GM12878 (cell line): ENCODE measurements around the gene SEPTIN10. TPM values are rescaled to one million over a fixed set of nuclear protein-coding genes. Genes with fewer than 3 reads are reported as not detected.
A peak's percentile ranks its signal among the peaks of the same experiment; 100 is the strongest.

ENCODE experiments used
- MTA3 ChIP-seq: IDR thresholded peaks from 2 replicates; pipeline ENCODE4 v1.6.1; 2012; ENCODE audit warnings: low read length, inconsistent platforms, borderline replicate concordance
- NFIC ChIP-seq: IDR thresholded peaks from 2 replicates; pipeline ENCODE4 v1.6.1; 2012; ENCODE audit warnings: low read depth, mild to moderate bottlenecking, inconsistent platforms, low read length, moderate library complexity
- RUNX3 ChIP-seq: IDR thresholded peaks from 2 replicates; pipeline ENCODE4 v1.6.1; 2012; ENCODE audit warnings: low read length, inconsistent platforms
- YBX1 ChIP-seq: fragments of 450-650 bp; IDR thresholded peaks from 2 replicates; pipeline ENCODE4 v1.6.1; 2016; ENCODE audit warnings: antibody characterized with exemption
- ZNF384 ChIP-seq: IDR thresholded peaks from 2 replicates; pipeline ENCODE4 v1.6.1; 2012; ENCODE audit warnings: low read depth, mild to moderate bottlenecking, low read length, improper control_type of control experiment, borderline replicate concordance
- ZSCAN29 ChIP-seq: fragments of 450-650 bp; IDR thresholded peaks from 2 replicates; pipeline ENCODE4 v1.6.1; 2017; ENCODE audit warnings: mild to moderate bottlenecking, moderate library complexity
- polyA plus RNA-seq, 11 experiments: library from polyadenylated mRNA; depleted of rRNA in 4 of 11; unstranded in 6 of 11; stranded (reverse) in 5 of 11; fragments of >200 nt; fragmentation: Nextera tagmentation in 4 of 11; fragmentation: Illumina TruSeq in 1 of 11; extraction: Ambion mirVana in 4 of 11; extraction: Trizol in 1 of 11; gene quantifications; 1 replicate in 1 of 11; 2 replicates in 10 of 11; pipeline versions ENCODE4 v1.2.1 to v1.2.3, GENCODE V29; 2011 to 2016; ENCODE audit warnings: inconsistent platforms in 2 of 11, missing spikeins in 2 of 11, low read depth in 1 of 11
- total RNA-seq, 4 experiments: library from RNA; depleted of rRNA in 3 of 4; stranded (reverse); fragments of >200 nt in 3 of 4; fragmentation: Illumina TruSeq in 1 of 4; extraction: Trizol in 1 of 4; gene quantifications; 2 replicates each; pipeline versions ENCODE4 v1.2.1 to v1.2.3, GENCODE V29; 2013 to 2021
- TF ChIP-seq, protein P1 (sequence below): fragments of 450-650 bp; IDR thresholded peaks from 2 replicates; pipeline ENCODE4 v1.6.1; 2017; ENCODE audit warnings: mild to moderate bottlenecking, moderate library complexity
- TF ChIP-seq, protein P2 (sequence below): IDR thresholded peaks from 2 replicates; pipeline ENCODE4 v1.6.1; 2012; ENCODE audit warnings: low read depth, low read length, improper control_type of control experiment

SEPTIN10 gene
- total and polyA plus RNA-seq, 10 of the 15 experiments (the other 5 are each of a cell fraction or from before 2014, with no cell fraction given) = 20.2 to 132 (median 62.7) TPM

DNA sequence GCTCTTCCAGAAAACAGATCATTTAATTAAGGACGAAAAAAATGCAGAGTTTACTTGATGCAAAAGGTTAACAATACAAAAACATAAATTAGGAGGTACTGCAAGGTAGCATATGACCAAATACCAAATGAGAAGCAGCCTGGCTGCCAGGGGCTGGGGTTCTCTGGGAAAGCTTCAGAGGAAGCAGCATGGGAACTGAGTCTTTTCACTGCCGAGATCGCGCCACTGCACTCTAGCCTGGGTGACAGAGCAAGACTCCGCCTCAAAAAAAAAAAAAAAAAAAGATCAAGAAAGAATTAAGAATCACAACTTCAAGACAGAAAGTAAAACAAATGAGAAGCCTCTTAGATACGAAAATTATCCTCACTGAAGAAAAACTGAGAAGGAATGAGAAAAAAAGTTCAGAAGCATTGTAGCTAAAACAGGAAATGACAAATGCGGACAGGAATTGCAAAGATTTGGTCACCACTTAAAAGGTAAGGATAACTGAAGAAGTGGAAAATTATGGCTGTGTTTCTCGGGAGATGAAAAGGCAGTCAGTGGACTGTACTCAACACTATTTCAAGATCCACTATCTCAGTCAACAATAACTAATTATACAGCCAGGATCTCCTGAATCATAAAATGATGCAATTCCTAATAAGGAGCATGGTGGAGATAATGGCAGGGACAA, 4.3 kb downstream of the SEPTIN10 start (continued):
- TF ChIP-seq, protein P1, sequence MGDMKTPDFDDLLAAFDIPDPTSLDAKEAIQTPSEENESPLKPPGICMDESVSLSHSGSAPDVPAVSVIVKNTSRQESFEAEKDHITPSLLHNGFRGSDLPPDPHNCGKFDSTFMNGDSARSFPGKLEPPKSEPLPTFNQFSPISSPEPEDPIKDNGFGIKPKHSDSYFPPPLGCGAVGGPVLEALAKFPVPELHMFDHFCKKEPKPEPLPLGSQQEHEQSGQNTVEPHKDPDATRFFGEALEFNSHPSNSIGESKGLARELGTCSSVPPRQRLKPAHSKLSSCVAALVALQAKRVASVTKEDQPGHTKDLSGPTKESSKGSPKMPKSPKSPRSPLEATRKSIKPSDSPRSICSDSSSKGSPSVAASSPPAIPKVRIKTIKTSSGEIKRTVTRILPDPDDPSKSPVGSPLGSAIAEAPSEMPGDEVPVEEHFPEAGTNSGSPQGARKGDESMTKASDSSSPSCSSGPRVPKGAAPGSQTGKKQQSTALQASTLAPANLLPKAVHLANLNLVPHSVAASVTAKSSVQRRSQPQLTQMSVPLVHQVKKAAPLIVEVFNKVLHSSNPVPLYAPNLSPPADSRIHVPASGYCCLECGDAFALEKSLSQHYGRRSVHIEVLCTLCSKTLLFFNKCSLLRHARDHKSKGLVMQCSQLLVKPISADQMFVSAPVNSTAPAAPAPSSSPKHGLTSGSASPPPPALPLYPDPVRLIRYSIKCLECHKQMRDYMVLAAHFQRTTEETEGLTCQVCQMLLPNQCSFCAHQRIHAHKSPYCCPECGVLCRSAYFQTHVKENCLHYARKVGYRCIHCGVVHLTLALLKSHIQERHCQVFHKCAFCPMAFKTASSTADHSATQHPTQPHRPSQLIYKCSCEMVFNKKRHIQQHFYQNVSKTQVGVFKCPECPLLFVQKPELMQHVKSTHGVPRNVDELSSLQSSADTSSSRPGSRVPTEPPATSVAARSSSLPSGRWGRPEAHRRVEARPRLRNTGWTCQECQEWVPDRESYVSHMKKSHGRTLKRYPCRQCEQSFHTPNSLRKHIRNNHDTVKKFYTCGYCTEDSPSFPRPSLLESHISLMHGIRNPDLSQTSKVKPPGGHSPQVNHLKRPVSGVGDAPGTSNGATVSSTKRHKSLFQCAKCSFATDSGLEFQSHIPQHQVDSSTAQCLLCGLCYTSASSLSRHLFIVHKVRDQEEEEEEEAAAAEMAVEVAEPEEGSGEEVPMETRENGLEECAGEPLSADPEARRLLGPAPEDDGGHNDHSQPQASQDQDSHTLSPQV = no peak
- TF ChIP-seq NFIC (peak; percentile 23; the same call in 1 of the 2 replicates), ZSCAN29 (no peak), YBX1 (no peak), MTA3 (no peak), ZNF384 (peak; percentile 77), RUNX3 (0 out of 2 replicates have a peak, but pooled peaks have one; percentile 19)
- TF ChIP-seq, protein P2, sequence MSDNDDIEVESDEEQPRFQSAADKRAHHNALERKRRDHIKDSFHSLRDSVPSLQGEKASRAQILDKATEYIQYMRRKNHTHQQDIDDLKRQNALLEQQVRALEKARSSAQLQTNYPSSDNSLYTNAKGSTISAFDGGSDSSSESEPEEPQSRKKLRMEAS = no peak
